NT2/D1 (cell line): ENCODE results near the gene RFT1.

Source experiments
- DNase-seq: peaks from one replicate; pipeline ENCODE4 v3.0.0-alpha.2; 2011; ENCODE audit warnings: low read depth, low spot score
- H3K27me3 ChIP-seq: 2 replicates; pipeline ENCODE4 v1.6.0; 2011; ENCODE audit warnings: mild to moderate bottlenecking; ENCODE audit not compliant: insufficient read length, insufficient read depth
- H3K36me3 ChIP-seq: 2 replicates; pipeline ENCODE4 v1.6.1; 2011; ENCODE audit warnings: mild to moderate bottlenecking, low read length, mixed read lengths; ENCODE audit not compliant: insufficient read depth, insufficient read length
- H3K4me1 ChIP-seq: 2 replicates; pipeline ENCODE4 v1.5.1; 2011; ENCODE audit not compliant: insufficient read depth, insufficient read length
- H3K4me3 ChIP-seq: 2 replicates; pipeline ENCODE4 v1.5.1; 2011; ENCODE audit warnings: low read depth; ENCODE audit not compliant: insufficient read length
- H3K9ac ChIP-seq: 2 replicates; pipeline ENCODE4 v1.6.0; 2011; ENCODE audit warnings: low read depth; ENCODE audit not compliant: insufficient read length
- H3K9me3 ChIP-seq: 2 replicates; pipeline ENCODE4 v1.5.1; 2011; ENCODE audit warnings: mild to moderate bottlenecking, low read length; ENCODE audit not compliant: insufficient read depth
- SUZ12 ChIP-seq: IDR thresholded peaks from 2 replicates; pipeline ENCODE4 v1.6.1; 2011; ENCODE audit not compliant: insufficient read length, insufficient read depth; ENCODE audit errors: extremely low read depth
- YY1 ChIP-seq: IDR thresholded peaks from 2 replicates; pipeline ENCODE4 v1.6.1; 2011; ENCODE audit not compliant: insufficient read length, insufficient read depth
- ZNF274 ChIP-seq: IDR thresholded peaks from 2 replicates; pipeline ENCODE4 v1.6.1; 2011; ENCODE audit warnings: mild to moderate bottlenecking, low read depth, low read length

The RFT1 gene

GRCh38 chr3:53150247-53151085 lies 20.2 kb upstream of the RFT1 start:
- DNase-seq = no peak
- Histone ChIP-seq H3K27me3 (peaks cover 5% of the 10 kb centered on the region), H3K4me3 (no peak overlapping the region), H3K9ac (no peak overlapping the region), H3K36me3 (no peaks in the 10 kb centered on the region), H3K4me1 (peaks cover 24% of the 10 kb centered on the region), H3K9me3 (no peaks in the 10 kb centered on the region)
- TF ChIP-seq YY1 = no peak
- no peak for TF ChIP-seq ZNF274
- TF ChIP-seq SUZ12 = no peak

- Histone ChIP-seq H3K27me3 (peaks cover 5% of the 10 kb centered on the region), H3K9me3 (no peaks in the 10 kb centered on the region), H3K4me1 (peaks cover 17% of the 10 kb centered on the region), H3K36me3 (no peaks in the 10 kb centered on the region), H3K4me3 (no peak overlapping the region), H3K9ac (no peak overlapping the region)
- no peak for TF ChIP-seq ZNF274
- no peak for TF ChIP-seq YY1
- DNase-seq = no peak
Measured at GRCh38 chr3:53149699-53150098, 19.5 kb upstream of the RFT1 start.

- H3K4me3 ChIP-seq = no peak overlapping the region
- no peak for DNase-seq
- no peaks in the 10 kb centered on the region for H3K36me3 ChIP-seq
- no peak for TF ChIP-seq YY1
- no peak for TF ChIP-seq ZNF274
- no peaks in the 10 kb centered on the region for H3K9me3 ChIP-seq
- H3K9ac ChIP-seq = no peak overlapping the region
- peaks cover 5% of the 10 kb centered on the region for H3K27me3 ChIP-seq
- peaks cover 16% of the 10 kb centered on the region for H3K4me1 ChIP-seq
Measured at GRCh38 chr3:53149006-53149690, 18.9 kb upstream of the RFT1 start.

- Histone ChIP-seq H3K27me3 (peaks cover 3% of the 10 kb centered on the region), H3K9me3 (no peaks in the 10 kb centered on the region), H3K9ac (no peak overlapping the region), H3K36me3 (no peaks in the 10 kb centered on the region), H3K4me1 (peaks cover 13% of the 10 kb centered on the region), H3K4me3 (no peak overlapping the region)
- no peak for TF ChIP-seq SUZ12
- no peak for TF ChIP-seq ZNF274
- TF ChIP-seq YY1 = no peak
- DNase-seq = no peak
Measured at GRCh38 chr3:53147903-53148400, 17.7 kb upstream of the RFT1 start.

GRCh38 chr3:53147151-53147902 lies 17.1 kb upstream of the RFT1 start:
- no peak for DNase-seq
- peaks cover 20% of the 10 kb centered on the region for H3K4me1 ChIP-seq
- H3K9ac ChIP-seq = no peak overlapping the region
- H3K9me3 ChIP-seq = no peaks in the 10 kb centered on the region
- no peaks in the 10 kb centered on the region for H3K36me3 ChIP-seq
- no peaks in the 10 kb centered on the region for H3K27me3 ChIP-seq
- H3K4me3 ChIP-seq = no peak overlapping the region
- TF ChIP-seq ZNF274 (no peak), YY1 (no peak), SUZ12 (no peak)

GRCh38 chr3:53146319-53146891 lies 16.2 kb upstream of the RFT1 start:
- Histone ChIP-seq H3K9ac (no peak overlapping the region), H3K36me3 (no peaks in the 10 kb centered on the region), H3K9me3 (no peaks in the 10 kb centered on the region), H3K27me3 (no peaks in the 10 kb centered on the region), H3K4me3 (no peak overlapping the region), H3K4me1 (peaks cover 17% of the 10 kb centered on the region)
- TF ChIP-seq ZNF274 (no peak), SUZ12 (no peak), YY1 (no peak)
- DNase-seq = no peak

GRCh38 chr3:53145713-53146080 lies 15.5 kb upstream of the RFT1 start:
- TF ChIP-seq YY1 (no peak), SUZ12 (no peak), ZNF274 (no peak)
- no peaks in the 10 kb centered on the region for H3K36me3 ChIP-seq
- no peak overlapping the region for H3K9ac ChIP-seq
- H3K9me3 ChIP-seq = no peaks in the 10 kb centered on the region
- no peak overlapping the region for H3K4me3 ChIP-seq
- peaks cover 15% of the 10 kb centered on the region for H3K4me1 ChIP-seq
- no peak for DNase-seq
- no peaks in the 10 kb centered on the region for H3K27me3 ChIP-seq
